ENCODE measurements around the gene ZNF20. TPM values are rescaled to one million over a fixed set of nuclear protein-coding genes. Genes with fewer than 3 reads are reported as not detected.

Gene ZNF20
- total and polyA plus RNA-seq, 9 of the 15 experiments (the other 6 are each of a cell fraction or from before 2014, with no cell fraction given) = 1.4 to 3.7 (median 3.1) TPM

- ChIA-PET POLR2A (interaction anchor here (0.6 kb wide), 4 partner anchors 9 to 123 kb away, joined by 3 to 4 read pairs (median 3); no protein-coding TSS in a partner anchor), CTCF (ENCODE audit: low intra/inter-chr PET ratio) (no interaction called here)
- intact Hi-C loops (cut with micrococcal nuclease) (no loop called here), in situ Hi-C loops (cut with MboI) (no loop called here)
- Histone ChIP-seq H3K4me3 (peak within 1 kb of the TSS; percentile 100), H3K4me1 (replicated peaks in 1 of 2; ENCODE audit: control insufficient read depth in 2 of 2, insufficient read depth in 2 of 2, low read length in 2 of 2) (peaks cover 4 to 8% of the 10 kb centered on the region in 2 experiments; a peak in 3 of 5 replicates), H4K20me1 (replicated peaks; ENCODE audit: control insufficient read depth, insufficient read depth, low read length) (no peaks in the 10 kb centered on the region), H3K27ac (ENCODE audit: extremely low read depth, low read depth, low read length) (peak within 1 kb of the TSS; percentile 91), H3K27me3 (ENCODE audit: control insufficient read depth in 2 of 2, insufficient read depth in 2 of 2, low read length in 2 of 2) (no peaks in the 10 kb centered on the region), H3K9me1 (ENCODE audit: control insufficient read depth, insufficient read depth, low read length) (no peaks in the 10 kb centered on the region), H3K36me3 (ENCODE audit: control insufficient read depth, insufficient read depth, low read length) (no peaks in the 10 kb centered on the region), H3K4me2 (ENCODE audit: insufficient read depth, low read length) (peak within 1 kb of the TSS; percentile 91), H3K79me2 (ENCODE audit: control insufficient read depth, insufficient read depth, low read length) (peaks cover 14% of the 10 kb centered on the region), H2AFZ (ENCODE audit: low read depth, low read length) (peak within 1 kb of the TSS; percentile 98), H3K9me3 (replicated peaks; ENCODE audit: control insufficient read depth, insufficient read depth, low read depth, low read length) (peaks cover 3% of the 10 kb centered on the region; the same call in 1 of the 2 replicates), H3K9ac (ENCODE audit: insufficient read depth in 1 of 2, low read depth in 2 of 2, low read length in 2 of 2) (peak within 1 kb of the TSS; percentile 94 to 95)
- FAIRE-seq (peak; percentile 98), ATAC-seq (peak; percentile 100), DNase-seq (ENCODE audit: extremely low read depth in 1 of 4, low spot score in 3 of 4) (peak; percentile 93 to 98 (median 94))
- under 1% methylated on average over 42 of the region's 57 CpGs for WGBS (ENCODE audit: insufficient coverage, low coverage, missing lambda C conversion rate)
- TSS peak; percentile 49 for BruUV-seq (replicated peaks)
- TF ChIP-seq MAFF (IDR thresholded peaks at IDR 0.05; ENCODE audit: low read length) (peak; percentile 47; the same call in 1 of the 2 replicates), MXI1 (IDR thresholded peaks at IDR 0.05; ENCODE audit: low read depth, low read length) (0 out of 2 replicates have a peak, but pooled peaks have one; percentile 32), MNT (conservative IDR thresholded peaks at IDR 0.05) (peak in 1 of 2 experiments; percentile 58; a peak in 2 of 4 replicates), FOXK2 (conservative IDR thresholded peaks at IDR 0.05 in 1 of 2, IDR thresholded peaks at IDR 0.05 in 1 of 2; ENCODE audit: low read depth in 2 of 2) (no peak), ELK3 (CRISPR knock-in tag; IDR thresholded peaks at IDR 0.05) (no peak), ZBTB49 (CRISPR knock-in tag; IDR thresholded peaks at IDR 0.05; ENCODE audit: borderline replicate concordance) (0 out of 2 replicates have a peak, but pooled peaks have one; percentile 53), ETV1 (tag; conservative IDR thresholded peaks at IDR 0.05; ENCODE audit: low read depth) (peak; percentile 72), ZNF764 (CRISPR knock-in tag; IDR thresholded peaks at IDR 0.05; ENCODE audit: low read depth) (no peak), MAZ (CRISPR knock-in tag; conservative IDR thresholded peaks at IDR 0.05 in 1 of 2, IDR thresholded peaks at IDR 0.05 in 1 of 2) (peak in 1 of 2 experiments; percentile 76; a peak in 2 of 4 replicates), ZNF3 (CRISPR knock-in tag; IDR thresholded peaks at IDR 0.05) (no peak), ZNF354B (CRISPR knock-in tag; IDR thresholded peaks at IDR 0.05) (no peak), MBD2 (IDR thresholded peaks at IDR 0.05; ENCODE audit: borderline replicate concordance, low read depth) (peak; percentile 46; the same call in 1 of the 2 replicates), ATF7 (IDR thresholded peaks at IDR 0.05) (peak; percentile 58; the same call in 1 of the 2 replicates)
Observed at GRCh38 chr19:12162882-12163806, 23.0 kb upstream of the ZNF20 start, which contains the start of gene ZNF136. Gene ZNF136 (plus strand): TSS chr19:12163096. CDS start chr19:12163204, 108 bp downstream.
